Thoracic aorta (tissue), 2 donors: ENCODE results near the gene MN1. TPM values are rescaled to one million over a fixed set of nuclear protein-coding genes. Genes with fewer than 3 reads are reported as not detected.

Source experiments
- ATAC-seq: fragments of 150-250 bp; one replicate; pipeline ENCODE4 v1.8.0; 2017; ENCODE audit warnings: low read depth; ENCODE audit not compliant: insufficient number of reproducible peaks, low FRiP score
- DNase-seq: peaks from one replicate; pipeline ENCODE4 v3.0.0-alpha.2; 2020; ENCODE audit warnings: low spot score
- H3K27ac ChIP-seq, 2 donors: fragments of 200-600 bp; sonication (generic); 1 replicate in 1 of 2; 2 replicates in 1 of 2; pipeline ENCODE4 v1.5.1; 2016; ENCODE audit warnings: mild to moderate bottlenecking in 2 of 2, moderate library complexity in 2 of 2
- H3K27me3 ChIP-seq: fragments of 200-600 bp; sonication (generic); replicated peaks from 2 replicates; pipeline ENCODE4 v1.6.0; 2016; ENCODE audit warnings: mild to moderate bottlenecking; ENCODE audit not compliant: insufficient read depth
- H3K36me3 ChIP-seq: fragments of 200-600 bp; sonication (generic); one replicate; pipeline ENCODE4 v1.5.1; 2016
- H3K4me1 ChIP-seq, 2 donors: fragments of 200-600 bp; sonication (generic); 1 replicate in 1 of 2; 2 replicates in 1 of 2; pipeline versions ENCODE4 v1.5.1 to v1.6.0; 2016; ENCODE audit warnings: low read depth in 2 of 2, mild to moderate bottlenecking in 1 of 2; ENCODE audit not compliant: control insufficient read depth in 1 of 2
- H3K4me3 ChIP-seq: fragments of 200-600 bp; sonication (generic); 2 replicates; pipeline ENCODE4 v1.5.1; 2016; ENCODE audit warnings: mild to moderate bottlenecking
- H3K9me3 ChIP-seq: fragments of 200-600 bp; sonication (generic); 2 replicates; pipeline ENCODE4 v1.5.1; 2016
- total RNA-seq, 2 donors: library from RNA; depleted of rRNA; stranded (reverse); fragments of >200 nt; gene quantifications; one replicate each; pipeline versions ENCODE4 v1.1.0 to v1.2.3, GENCODE V29; 2016
- TF ChIP-seq, protein P1 (sequence below): fragments of 200-600 bp; sonication (generic); IDR thresholded peaks from one replicate; pipeline ENCODE4 v1.5.1; 2019; ENCODE audit warnings: antibody characterized with exemption

MN1 gene
- total RNA-seq, 2 donors from 2014 or later: 30.1 to 39.8 TPM

GRCh38 chr22:27752771-27753170, 48.8 kb downstream of the MN1 start:
- Histone ChIP-seq H3K4me3 (no peak overlapping the region), H3K4me1 (peaks cover 54 to 97% of the 10 kb centered on the region in 2 donors), H3K27me3 (no peaks in the 10 kb centered on the region), H3K36me3 (no peaks in the 10 kb centered on the region), H3K27ac (peak overlapping the region; percentile 86), H3K9me3 (no peaks in the 10 kb centered on the region)
- DNase-seq: peak; percentile 52
- TF ChIP-seq, protein P1, sequence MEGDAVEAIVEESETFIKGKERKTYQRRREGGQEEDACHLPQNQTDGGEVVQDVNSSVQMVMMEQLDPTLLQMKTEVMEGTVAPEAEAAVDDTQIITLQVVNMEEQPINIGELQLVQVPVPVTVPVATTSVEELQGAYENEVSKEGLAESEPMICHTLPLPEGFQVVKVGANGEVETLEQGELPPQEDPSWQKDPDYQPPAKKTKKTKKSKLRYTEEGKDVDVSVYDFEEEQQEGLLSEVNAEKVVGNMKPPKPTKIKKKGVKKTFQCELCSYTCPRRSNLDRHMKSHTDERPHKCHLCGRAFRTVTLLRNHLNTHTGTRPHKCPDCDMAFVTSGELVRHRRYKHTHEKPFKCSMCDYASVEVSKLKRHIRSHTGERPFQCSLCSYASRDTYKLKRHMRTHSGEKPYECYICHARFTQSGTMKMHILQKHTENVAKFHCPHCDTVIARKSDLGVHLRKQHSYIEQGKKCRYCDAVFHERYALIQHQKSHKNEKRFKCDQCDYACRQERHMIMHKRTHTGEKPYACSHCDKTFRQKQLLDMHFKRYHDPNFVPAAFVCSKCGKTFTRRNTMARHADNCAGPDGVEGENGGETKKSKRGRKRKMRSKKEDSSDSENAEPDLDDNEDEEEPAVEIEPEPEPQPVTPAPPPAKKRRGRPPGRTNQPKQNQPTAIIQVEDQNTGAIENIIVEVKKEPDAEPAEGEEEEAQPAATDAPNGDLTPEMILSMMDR: no peak
- ATAC-seq: peak; percentile 15

GRCh38 chr22:27752141-27752540, 49.4 kb downstream of the MN1 start:
- TF ChIP-seq, protein P1: no peak
- no peaks in the 10 kb centered on the region for H3K36me3 ChIP-seq
- ATAC-seq: no peak
- no peaks in the 10 kb centered on the region for H3K9me3 ChIP-seq
- H3K27ac ChIP-seq: peak overlapping the region; percentile 86
- peaks cover 49 to 97% of the 10 kb centered on the region in 2 donors for H3K4me1 ChIP-seq
- no peaks in the 10 kb centered on the region for H3K27me3 ChIP-seq
- H3K4me3 ChIP-seq: no peak overlapping the region
- no peak for DNase-seq

DNA sequence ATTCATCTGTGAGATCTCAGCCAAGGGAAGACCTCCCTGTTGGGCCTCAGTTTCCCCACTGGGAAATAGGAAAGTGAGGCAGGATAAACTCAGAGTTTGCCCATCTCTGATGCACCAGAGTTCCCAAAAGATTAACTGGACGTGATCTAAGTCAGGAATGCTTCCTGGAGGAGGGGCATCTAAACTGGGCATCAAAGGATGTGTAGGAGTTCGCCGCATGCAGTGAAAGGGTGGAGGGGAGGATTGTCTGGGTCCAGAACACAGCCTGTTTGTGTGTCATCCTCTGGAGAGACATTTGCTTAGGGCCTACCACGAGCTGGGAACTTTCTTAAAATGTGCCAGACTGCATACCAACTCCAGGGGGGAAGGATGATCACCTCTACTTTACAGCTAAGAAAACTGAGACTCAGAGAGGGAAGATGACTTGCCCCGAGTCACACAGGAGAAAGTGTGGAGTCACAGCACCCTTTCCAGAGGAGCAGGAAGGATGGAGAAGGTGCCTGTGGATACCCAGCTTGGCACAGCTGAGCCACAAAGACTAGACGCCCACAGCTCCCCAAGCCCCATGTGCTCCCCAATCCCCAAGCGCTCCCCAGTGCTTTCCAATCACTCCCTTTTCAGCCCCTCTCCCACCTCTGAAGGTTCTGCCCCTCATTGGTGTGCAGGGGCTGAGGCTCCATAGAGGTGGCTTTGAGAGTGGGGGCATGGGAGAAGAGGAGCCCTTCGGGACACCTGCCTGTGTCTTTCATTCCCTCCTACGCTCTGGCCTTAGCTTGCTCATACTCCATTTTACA, 50.1 kb downstream of the MN1 start:
- peaks cover 48 to 93% of the 10 kb centered on the region in 2 donors for H3K4me1 ChIP-seq
- H3K4me3 ChIP-seq: no peak overlapping the region
- H3K36me3 ChIP-seq: no peaks in the 10 kb centered on the region
- H3K27ac ChIP-seq: peak overlapping the region; percentile 86
- H3K9me3 ChIP-seq: no peaks in the 10 kb centered on the region
- H3K27me3 ChIP-seq: no peaks in the 10 kb centered on the region
- no peak for DNase-seq
- no peak for ATAC-seq
- TF ChIP-seq, protein P1: no peak

GRCh38 chr22:27750584-27751265, 50.8 kb downstream of the MN1 start:
- Histone ChIP-seq H3K9me3 (no peaks in the 10 kb centered on the region), H3K36me3 (no peaks in the 10 kb centered on the region), H3K4me1 (peaks cover 48 to 86% of the 10 kb centered on the region in 2 donors), H3K27me3 (no peaks in the 10 kb centered on the region), H3K27ac (peak overlapping the region; percentile 86), H3K4me3 (no peak overlapping the region)
- ATAC-seq (no peak), DNase-seq (no peak)
- TF ChIP-seq, protein P1: no peak

GRCh38 chr22:27749597-27750225, 51.8 kb downstream of the MN1 start:
- TF ChIP-seq, protein P1: no peak
- Histone ChIP-seq H3K4me3 (no peak overlapping the region), H3K36me3 (no peaks in the 10 kb centered on the region), H3K27me3 (no peaks in the 10 kb centered on the region), H3K4me1 (peaks cover 43 to 75% of the 10 kb centered on the region in 2 donors), H3K9me3 (no peaks in the 10 kb centered on the region), H3K27ac (peak overlapping the region; percentile 86)
- DNase-seq (no peak), ATAC-seq (no peak)
